ENCODE results near the gene CD7. TPM values are rescaled to one million over a fixed set of nuclear protein-coding genes. Genes with fewer than 3 reads are reported as not detected.
A peak's percentile ranks its signal among the peaks of the same experiment; 100 is the strongest.

The CD7 gene
- total RNA-seq, 2 experiments from 2014 or later = 289 to 292 TPM

GRCh38 chr17:82276938-82277337 is 40.5 kb downstream of the CD7 start:
- Mint-ChIP-seq H3K4me3 (no peak overlapping the region), H3K4me1 (ENCODE audit: low read depth) (peaks cover 19% of the 10 kb centered on the region), H3K27me3 (no peaks in the 10 kb centered on the region), H3K27ac (no peak overlapping the region), H3K9me3 (no peaks in the 10 kb centered on the region), H3K36me3 (ENCODE audit: low read depth) (peaks cover 7% of the 10 kb centered on the region)
- ChIA-PET POLR2A (interaction anchor here (1.8 kb wide), 1 partner anchor 15 kb away, joined by 8 read pairs; no protein-coding TSS in a partner anchor), CTCF (no interaction called here)
- ATAC-seq = no peak
- no peak for DNase-seq
- no peak for TF ChIP-seq CTCF (IDR thresholded peaks at IDR 0.05)
- intact Hi-C loops (cut with micrococcal nuclease) = no loop called here

GRCh38 chr17:82275326-82275725 is 42.1 kb downstream of the CD7 start:
- Mint-ChIP-seq H3K27me3 (no peaks in the 10 kb centered on the region), H3K4me3 (no peak overlapping the region)
- CTCF ChIA-PET = interaction anchor here (0.7 to 1.3 kb wide), 3 partner anchors 8 to 46 kb away, joined by 3 to 4 read pairs (median 3); no protein-coding TSS in a partner anchor

GRCh38 chr17:82274134-82275020 is 43.0 kb downstream of the CD7 start:
- no peaks in the 10 kb centered on the region for H3K9me3 Mint-ChIP-seq

More at GRCh38 chr17:82275326-82275725, 42.1 kb downstream of the CD7 start:
- H3K4me1 Mint-ChIP-seq (ENCODE audit: low read depth) = peaks cover 26% of the 10 kb centered on the region
- H3K36me3 Mint-ChIP-seq (ENCODE audit: low read depth) = peaks cover 23% of the 10 kb centered on the region
- ATAC-seq = no peak
- TF ChIP-seq CTCF (IDR thresholded peaks at IDR 0.05) = no peak
- DNase-seq = no peak
- H3K9me3 Mint-ChIP-seq = no peaks in the 10 kb centered on the region
- POLR2A ChIA-PET = interaction anchor here (0.7 to 1.8 kb wide), 3 partner anchors 16 to 39 kb away, joined by 3 to 8 read pairs (median 4); no protein-coding TSS in a partner anchor
- intact Hi-C loops (cut with micrococcal nuclease) = no loop called here
- no peak overlapping the region for H3K27ac Mint-ChIP-seq

GRCh38 chr17:82273327-82274133 is 43.9 kb downstream of the CD7 start, which contains the start of gene CSNK1D:
Gene CSNK1D (minus strand): TSS chr17:82273700. CDS start chr17:82273381, 319 bp downstream.
- DNase-seq (peak; percentile 95), ATAC-seq (peak; percentile 86)
- intact Hi-C loops (cut with micrococcal nuclease) = no loop called here
- H3K4me1 Mint-ChIP-seq (ENCODE audit: low read depth) = peaks cover 42% of the 10 kb centered on the region
- CTCF ChIA-PET = interaction anchor here (0.9 to 1.0 kb wide), 2 partner anchors 26 to 37 kb away, joined by 3 read pairs; no protein-coding TSS in a partner anchor
- H3K4me3 Mint-ChIP-seq = peak within 1 kb of the TSS; percentile 88
- H3K9me3 Mint-ChIP-seq = no peaks in the 10 kb centered on the region
- H3K27ac Mint-ChIP-seq = peak within 1 kb of the TSS; percentile 99
- H3K27me3 Mint-ChIP-seq = no peaks in the 10 kb centered on the region
- no peak for TF ChIP-seq CTCF (IDR thresholded peaks at IDR 0.05)
- POLR2A ChIA-PET = interaction anchor here (0.6 to 2.7 kb wide), 7 partner anchors 18 to 49 kb away, joined by 3 to 14 read pairs (median 6); no protein-coding TSS in a partner anchor
- peaks cover 36% of the 10 kb centered on the region for H3K36me3 Mint-ChIP-seq (ENCODE audit: low read depth)

More at GRCh38 chr17:82274134-82275020, 43.0 kb downstream of the CD7 start:
- Mint-ChIP-seq H3K36me3 (ENCODE audit: low read depth) (peaks cover 30% of the 10 kb centered on the region), H3K4me3 (peak overlapping the region; percentile 88), H3K27me3 (no peaks in the 10 kb centered on the region), H3K4me1 (ENCODE audit: low read depth) (peaks cover 35% of the 10 kb centered on the region), H3K27ac (no peak overlapping the region)
- no peak for TF ChIP-seq CTCF (IDR thresholded peaks at IDR 0.05)
- DNase-seq = no peak
- ChIA-PET POLR2A (interaction anchor here (0.6 to 2.7 kb wide), 7 partner anchors 17 to 48 kb away, joined by 3 to 14 read pairs (median 4); no protein-coding TSS in a partner anchor), CTCF (interaction anchor here (0.7 to 1.2 kb wide), 5 partner anchors 9 to 38 kb away, joined by 3 read pairs; no protein-coding TSS in a partner anchor)
- no peak for ATAC-seq
- intact Hi-C loops (cut with micrococcal nuclease) = no loop called here
